Astrocyte (in vitro differentiated cells and primary cell): ENCODE data around the gene RPS6KA3. TPM values are rescaled to one million over a fixed set of nuclear protein-coding genes. Genes with fewer than 3 reads are reported as not detected.

Experiments used
- DNase-seq: peaks from one replicate; pipeline ENCODE4 v3.0.0-alpha.2; 2010; ENCODE audit warnings: low read depth
- FAIRE-seq: peaks from 2 replicates; lab custom pipeline; 2011; peaks lifted over from hg19 to GRCh38; lab: Jason Lieb, UNC
- H2AFZ ChIP-seq: 2 replicates; pipeline ENCODE4 v1.6.0; 2012; ENCODE audit warnings: low read depth, low read length, inconsistent platforms
- H3K27ac ChIP-seq: 2 replicates; pipeline ENCODE4 v1.5.1; 2011; ENCODE audit warnings: low read depth, low read length, inconsistent platforms
- H3K27me3 ChIP-seq: 2 replicates; pipeline ENCODE4 v1.6.0; 2011; ENCODE audit warnings: low read length, inconsistent platforms; ENCODE audit not compliant: insufficient read depth
- H3K36me3 ChIP-seq: 2 replicates; pipeline ENCODE4 v1.5.1; 2011; ENCODE audit warnings: low read length, inconsistent platforms; ENCODE audit not compliant: insufficient read depth
- H3K4me1 ChIP-seq: 2 replicates; pipeline ENCODE4 v1.5.1; 2011; ENCODE audit warnings: low read length, inconsistent platforms; ENCODE audit not compliant: insufficient read depth
- H3K4me2 ChIP-seq: 2 replicates; pipeline ENCODE4 v1.6.0; 2012; ENCODE audit warnings: low read length, inconsistent platforms
- H3K4me3 ChIP-seq: 2 replicates; pipeline ENCODE4 v1.5.1; 2011; ENCODE audit warnings: low read depth, mild to moderate bottlenecking, low read length, inconsistent platforms; ENCODE audit not compliant: insufficient read depth
- H3K79me2 ChIP-seq: 2 replicates; pipeline ENCODE4 v1.6.0; 2012; ENCODE audit warnings: mild to moderate bottlenecking, low read length, inconsistent platforms; ENCODE audit not compliant: insufficient read depth
- H3K9ac ChIP-seq: 2 replicates; pipeline ENCODE4 v1.6.0; 2012; ENCODE audit warnings: mild to moderate bottlenecking, low read length, inconsistent platforms
- H3K9me3 ChIP-seq: 2 replicates; pipeline ENCODE4 v1.5.1; 2012; ENCODE audit warnings: low read depth, mild to moderate bottlenecking, low read length, inconsistent platforms; ENCODE audit not compliant: insufficient read depth
- H4K20me1 ChIP-seq: 2 replicates; pipeline ENCODE4 v1.6.0; 2012; ENCODE audit warnings: low read length, inconsistent platforms; ENCODE audit not compliant: insufficient read depth
- H3K27ac Mint-ChIP-seq: one replicate; pipeline ENCODE4 v1.8.0; 2021; ENCODE audit warnings: mild to moderate bottlenecking, mixed read lengths; ENCODE audit not compliant: unreplicated experiment
- H3K27me3 Mint-ChIP-seq: one replicate; pipeline ENCODE4 v1.8.0; 2021; ENCODE audit warnings: low read depth, mixed read lengths; ENCODE audit not compliant: unreplicated experiment
- H3K36me3 Mint-ChIP-seq: one replicate; pipeline ENCODE4 v1.8.0; 2021; ENCODE audit warnings: low read depth, mixed read lengths; ENCODE audit not compliant: unreplicated experiment
- H3K4me1 Mint-ChIP-seq: one replicate; pipeline ENCODE4 v1.8.0; 2021; ENCODE audit warnings: low read depth, mixed read lengths; ENCODE audit not compliant: unreplicated experiment
- H3K4me3 Mint-ChIP-seq: one replicate; pipeline ENCODE4 v1.8.0; 2021; ENCODE audit warnings: mild to moderate bottlenecking, moderate library complexity, mixed read lengths; ENCODE audit not compliant: unreplicated experiment
- H3K9me3 Mint-ChIP-seq: one replicate; pipeline ENCODE4 v1.8.0; 2021; ENCODE audit warnings: mild to moderate bottlenecking, mixed read lengths; ENCODE audit not compliant: unreplicated experiment
- CTCF ChIP-seq: IDR thresholded peaks from 2 replicates; pipeline ENCODE4 v1.5.1; 2011; ENCODE audit warnings: low read depth, mild to moderate bottlenecking, inconsistent platforms, low read length, moderate library complexity; ENCODE audit not compliant: insufficient read depth
- EZH2 ChIP-seq: IDR thresholded peaks from 2 replicates; pipeline ENCODE4 v1.6.1; 2012; ENCODE audit warnings: mild to moderate bottlenecking, low read length, inconsistent platforms; ENCODE audit not compliant: insufficient read depth
- total RNA-seq: library from RNA; stranded (reverse); gene quantifications from 2 replicates; pipeline ENCODE4 v1.2.1, GENCODE V29; 2021

The RPS6KA3 gene
- total RNA-seq, 1 donor from 2014 or later, result 34.3 TPM

- FAIRE-seq (no peak), DNase-seq (no peak)
- Mint-ChIP-seq H3K27ac (no peak overlapping the region), H3K4me3 (no peak overlapping the region), H3K36me3 (no peaks in the 10 kb centered on the region), H3K4me1 (no peaks in the 10 kb centered on the region), H3K9me3 (no peaks in the 10 kb centered on the region), H3K27me3 (no peaks in the 10 kb centered on the region)
- Histone ChIP-seq H3K4me3 (no peak overlapping the region), H3K4me2 (no peak overlapping the region), H3K9me3 (no peaks in the 10 kb centered on the region), H3K36me3 (no peaks in the 10 kb centered on the region), H3K79me2 (peaks cover 23% of the 10 kb centered on the region), H2AFZ (no peak overlapping the region), H3K27ac (no peak overlapping the region), H4K20me1 (no peaks in the 10 kb centered on the region), H3K9ac (no peak overlapping the region), H3K27me3 (no peaks in the 10 kb centered on the region), H3K4me1 (peaks cover 2% of the 10 kb centered on the region)
- TF ChIP-seq EZH2, result no peak
- no peak for TF ChIP-seq CTCF
Observed at GRCh38 chrX:20217906-20218305, 48.8 kb downstream of the RPS6KA3 start.

GRCh38 chrX:20217271-20217670, 49.4 kb downstream of the RPS6KA3 start:
- Mint-ChIP-seq H3K36me3 (no peaks in the 10 kb centered on the region), H3K4me1 (no peaks in the 10 kb centered on the region), H3K9me3 (no peaks in the 10 kb centered on the region), H3K27ac (no peak overlapping the region), H3K27me3 (no peaks in the 10 kb centered on the region), H3K4me3 (no peak overlapping the region)
- FAIRE-seq, result peak; percentile 67
- DNase-seq, result peak; percentile 48
- H3K27me3 ChIP-seq, result no peaks in the 10 kb centered on the region
- no peak overlapping the region for H2AFZ ChIP-seq
- no peak for TF ChIP-seq CTCF
- no peak for TF ChIP-seq EZH2
- H3K4me1 ChIP-seq, result peaks cover 2% of the 10 kb centered on the region
- peaks cover 29% of the 10 kb centered on the region for H3K79me2 ChIP-seq
- peak overlapping the region; percentile 39 for H3K4me2 ChIP-seq
- H3K36me3 ChIP-seq, result no peaks in the 10 kb centered on the region
- no peak overlapping the region for H3K9ac ChIP-seq
- H3K9me3 ChIP-seq, result no peaks in the 10 kb centered on the region
- peak overlapping the region; percentile 30 for H3K27ac ChIP-seq
- H4K20me1 ChIP-seq, result no peaks in the 10 kb centered on the region
- no peak overlapping the region for H3K4me3 ChIP-seq

GRCh38 chrX:20215565-20215964, 51.1 kb downstream of the RPS6KA3 start:
- H4K20me1 ChIP-seq, result no peaks in the 10 kb centered on the region
- no peak overlapping the region for H2AFZ ChIP-seq
- no peak overlapping the region for H3K4me2 ChIP-seq
- H3K27ac ChIP-seq, result no peak overlapping the region
- Mint-ChIP-seq H3K4me1 (no peaks in the 10 kb centered on the region), H3K27ac (no peak overlapping the region), H3K9me3 (no peaks in the 10 kb centered on the region), H3K4me3 (no peak overlapping the region), H3K36me3 (no peaks in the 10 kb centered on the region), H3K27me3 (no peaks in the 10 kb centered on the region)
- peaks cover 2% of the 10 kb centered on the region for H3K4me1 ChIP-seq
- no peak for TF ChIP-seq EZH2
- TF ChIP-seq CTCF, result no peak
- no peaks in the 10 kb centered on the region for H3K36me3 ChIP-seq
- H3K79me2 ChIP-seq, result peaks cover 31% of the 10 kb centered on the region
- FAIRE-seq (no peak), DNase-seq (no peak)
- no peak overlapping the region for H3K4me3 ChIP-seq
- no peaks in the 10 kb centered on the region for H3K27me3 ChIP-seq
- H3K9me3 ChIP-seq, result no peaks in the 10 kb centered on the region
- no peak overlapping the region for H3K9ac ChIP-seq
